NCI-H2196 treated with DMSO at 0.1 percent for 48 hours (cell line): Measurements from ENCODE around the gene FBXO42.
"Not testable (repeated sequence)": the region's sequence is repeated elsewhere in the genome, so short reads cannot be mapped to it uniquely, and the experiment has no call there.

Experiments used
- DNase-seq: peaks from one replicate; lab custom pipeline; 2025; ENCODE audit not compliant: unreplicated experiment; lab: John Stamatoyannopoulos, UW

FBXO42 gene

DNA sequence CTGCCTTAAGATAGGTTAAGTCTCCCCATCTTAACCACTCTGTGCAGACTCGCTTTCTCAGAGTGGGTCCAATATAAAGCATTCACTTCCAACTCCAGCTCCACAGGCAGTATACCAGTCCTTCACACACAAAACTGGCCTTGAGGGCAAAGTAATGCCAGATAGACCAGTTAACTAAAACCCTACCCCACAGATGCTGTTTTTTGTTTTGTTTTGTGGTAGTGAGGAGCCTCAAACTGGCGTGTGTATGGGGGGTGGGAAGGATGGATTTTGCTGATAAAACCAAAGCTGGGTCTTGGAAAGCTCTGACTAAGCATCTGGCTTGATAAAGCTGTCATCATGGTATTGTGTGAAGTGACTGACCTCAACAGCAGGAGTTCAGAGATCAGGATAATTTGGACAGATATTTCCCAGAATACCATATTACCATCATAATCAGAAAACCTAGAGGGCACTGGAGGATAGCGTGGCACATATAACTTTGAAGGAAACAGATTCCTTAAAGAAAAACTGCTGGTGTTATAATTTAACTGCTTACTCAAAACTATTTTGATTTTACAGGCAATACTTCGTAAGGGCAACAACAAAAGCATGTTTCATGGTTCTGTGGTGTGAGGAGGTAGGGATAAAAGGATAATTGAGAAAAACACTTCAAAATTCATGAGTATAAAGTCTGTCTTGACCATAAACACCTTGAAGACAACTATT lies 85.7 kb downstream of the FBXO42 start:
- DNase-seq, result no peak

DNA sequence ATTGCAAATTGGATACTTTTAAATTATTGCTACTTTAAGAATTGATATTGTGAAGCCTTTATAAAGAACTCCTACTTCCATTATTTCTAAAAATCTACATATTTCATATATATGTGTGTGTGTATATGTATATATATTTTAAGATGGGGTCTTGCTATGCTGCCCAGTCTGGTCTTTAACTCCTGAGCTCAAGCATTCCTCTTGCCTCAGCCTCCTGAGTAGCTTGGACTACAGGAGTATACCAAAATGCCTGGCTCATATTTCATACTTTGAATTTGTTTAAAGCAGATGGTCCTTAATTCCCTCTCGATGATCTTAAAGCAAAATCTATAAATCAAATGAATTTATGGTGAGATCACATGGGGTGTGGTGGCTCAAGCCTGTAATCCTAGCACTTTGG lies 90.2 kb downstream of the FBXO42 start:
- DNase-seq, result no peak

DNA sequence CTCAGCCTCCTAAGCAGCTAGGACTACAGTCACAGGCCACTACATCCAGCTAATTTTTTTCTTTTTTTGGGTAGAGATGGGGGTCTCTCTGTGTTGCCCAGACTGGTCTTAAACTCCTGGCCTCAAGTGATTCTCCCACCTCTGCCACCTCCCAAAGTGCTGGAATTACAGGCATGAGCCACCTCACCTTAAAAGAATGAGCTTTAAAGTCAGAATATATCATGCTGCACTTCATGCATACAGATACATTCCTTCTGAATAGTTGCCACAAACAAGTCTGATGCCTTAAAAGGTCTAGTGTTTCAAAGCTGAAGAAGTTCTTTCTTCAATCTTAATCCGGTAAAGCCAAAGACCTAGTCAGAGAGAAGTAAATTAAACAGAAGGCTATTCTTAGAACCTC lies 91.5 kb downstream of the FBXO42 start:
- DNase-seq, result no peak

DNA sequence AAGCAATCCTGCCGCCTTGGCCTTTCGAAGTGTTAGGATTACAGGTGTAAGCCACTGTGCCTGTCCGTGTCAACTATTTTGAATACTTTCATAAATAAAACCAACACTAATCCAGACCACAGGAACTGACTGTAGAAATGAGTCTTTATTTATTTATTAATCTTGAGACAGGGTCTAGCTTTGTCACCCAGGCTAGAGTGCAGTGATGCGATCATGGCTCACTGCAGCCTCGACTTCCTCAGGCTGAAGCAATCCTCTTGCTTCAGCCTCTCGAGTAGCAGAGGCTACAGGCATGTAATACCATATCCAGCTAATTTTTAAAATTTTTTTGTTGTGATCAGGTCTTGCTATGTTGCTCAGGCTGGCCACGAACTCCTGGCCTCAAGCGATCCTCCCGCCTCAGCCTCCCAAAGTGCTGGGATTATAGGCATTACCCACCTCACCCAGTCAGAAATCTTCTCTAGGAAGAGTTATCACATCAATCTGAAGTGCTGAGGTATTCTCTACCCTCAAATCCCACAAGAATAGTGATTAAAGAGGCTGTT lies 93.6 kb downstream of the FBXO42 start:
- no peak for DNase-seq

DNA sequence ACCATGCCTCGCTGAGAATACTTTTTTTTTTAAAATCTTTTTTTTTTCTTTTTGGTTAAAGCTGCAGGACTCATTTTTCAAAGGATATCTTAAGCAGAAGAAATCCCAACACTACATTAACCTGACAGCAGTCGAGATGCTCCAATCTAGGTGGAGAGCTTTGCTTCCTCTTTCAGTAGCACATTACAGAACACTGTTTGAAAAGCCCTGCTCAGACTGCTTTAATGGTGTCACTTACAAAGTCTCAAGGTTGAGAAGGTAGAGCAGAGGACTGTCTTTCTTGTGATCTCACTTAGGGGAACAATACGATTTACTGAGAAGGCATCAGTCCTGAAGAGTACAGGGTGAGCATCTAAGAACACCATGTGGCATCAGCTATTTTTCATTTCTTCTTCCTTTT lies 94.3 kb downstream of the FBXO42 start:
- DNase-seq, result no peak

DNA sequence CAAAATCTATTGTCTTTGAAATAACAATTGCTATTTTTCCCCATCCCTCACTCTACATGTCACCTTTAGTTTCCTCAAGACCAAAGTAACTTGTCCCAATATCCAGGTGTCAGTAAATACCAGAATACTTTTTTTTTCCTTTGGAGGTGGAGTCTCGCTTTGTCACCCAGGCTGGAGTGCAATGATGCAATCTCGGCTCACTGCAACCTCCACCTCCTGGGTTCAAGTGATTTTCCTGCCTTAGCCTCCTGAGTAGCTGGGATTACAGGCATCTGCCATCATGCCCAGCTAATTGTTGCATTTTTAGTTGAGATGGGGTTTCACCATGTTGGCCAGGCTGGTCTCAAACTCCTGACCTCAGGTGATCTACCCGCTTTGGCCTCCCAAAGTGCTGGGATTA lies 94.7 kb downstream of the FBXO42 start:
- DNase-seq, result not testable (repeated sequence)

DNA sequence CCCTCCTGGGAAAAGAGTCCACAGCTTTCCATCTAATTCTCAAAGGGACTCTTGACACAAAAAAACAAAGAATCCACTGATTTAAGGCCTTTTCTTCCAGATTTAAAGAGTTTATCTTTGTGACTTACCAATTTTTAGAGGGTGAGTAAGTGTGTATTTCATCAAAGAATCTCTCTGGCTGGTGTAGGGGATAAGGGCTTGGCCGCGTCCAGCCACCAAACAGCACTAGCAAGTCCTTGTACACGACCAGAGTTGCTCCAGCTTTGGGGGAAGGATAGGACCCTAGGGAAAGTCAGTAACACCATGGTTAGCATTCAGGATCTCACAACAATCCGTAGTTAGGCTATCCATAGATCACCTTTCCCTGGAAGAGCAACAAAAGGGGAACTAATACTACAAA lies 95.8 kb downstream of the FBXO42 start:
- no peak for DNase-seq

DNA sequence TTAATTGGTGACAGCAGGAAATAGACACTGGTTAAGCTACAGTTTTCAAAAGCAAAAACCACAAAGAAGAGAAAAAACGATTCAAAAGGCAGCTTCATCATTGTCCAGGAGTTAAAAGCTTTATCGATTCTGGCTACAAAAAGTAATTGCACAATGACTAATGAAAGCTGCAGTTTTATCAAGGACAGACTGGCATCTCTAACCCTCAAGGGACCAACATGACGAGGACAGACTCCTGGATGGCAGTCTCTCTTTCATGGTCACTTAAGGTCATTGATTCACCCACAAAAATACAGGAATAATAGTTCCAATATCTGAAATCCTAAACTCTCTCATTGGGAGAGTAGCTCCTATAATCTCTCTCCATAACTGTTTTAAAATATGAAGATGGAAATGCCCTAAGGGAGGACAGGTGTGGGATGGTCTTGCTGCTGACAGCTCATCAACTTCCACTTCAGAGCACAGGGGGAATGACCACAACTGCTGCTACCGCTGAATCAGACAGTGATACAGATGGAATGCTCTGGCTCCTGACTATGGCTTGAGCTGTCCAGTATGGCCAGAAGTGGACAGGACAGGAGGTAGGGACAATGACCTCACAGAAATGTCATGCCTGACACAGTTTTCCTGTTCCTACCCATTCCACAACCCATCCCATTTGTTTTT lies 97.9 kb downstream of the FBXO42 start:
- DNase-seq, result no peak

DNA sequence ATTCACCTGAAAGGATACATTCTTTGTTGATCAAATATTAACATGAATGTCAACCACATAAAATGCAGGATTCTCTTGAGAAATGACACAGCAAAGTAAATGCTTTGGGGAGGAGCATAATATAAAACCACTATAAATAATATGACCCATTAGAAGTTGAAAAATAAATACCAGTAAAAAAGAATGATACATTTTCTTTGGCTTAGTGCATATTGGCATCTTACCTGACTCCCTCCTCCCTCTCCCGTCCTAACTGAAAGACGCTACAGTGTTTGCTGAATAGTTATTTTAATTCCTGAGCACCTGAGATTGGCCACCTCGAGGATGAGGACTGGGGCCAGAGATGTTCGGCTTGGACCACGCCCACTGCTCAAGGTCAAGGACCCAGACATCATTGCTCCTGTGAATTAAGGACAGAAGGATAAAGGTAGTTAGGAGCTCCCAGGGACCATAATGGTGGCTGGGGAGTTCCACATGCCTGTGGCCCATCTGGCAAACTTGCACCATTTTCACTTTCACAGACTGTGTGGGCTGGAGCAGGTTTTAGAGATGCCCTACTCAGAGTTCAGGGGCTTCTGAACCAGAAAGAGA lies 98.9 kb downstream of the FBXO42 start:
- DNase-seq, result no peak

DNA sequence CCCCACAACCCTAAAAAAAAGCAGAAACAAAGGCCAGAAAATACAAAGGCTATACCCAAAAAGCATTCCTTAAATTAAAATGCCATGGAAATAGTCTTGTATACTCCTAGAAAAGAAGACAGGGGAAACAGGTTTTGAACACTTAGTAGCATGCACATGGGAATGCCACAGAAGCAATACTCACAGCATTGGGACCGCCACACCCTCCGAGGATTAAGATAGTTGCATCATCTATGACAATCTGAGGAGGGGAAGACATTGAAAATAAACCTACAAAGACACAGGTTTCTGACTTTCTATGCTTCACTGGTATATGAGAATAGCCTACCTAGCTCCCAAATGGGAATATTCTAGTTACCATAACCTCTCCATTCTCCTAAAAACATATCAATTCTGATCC lies 99.4 kb downstream of the FBXO42 start:
- no peak for DNase-seq

DNA sequence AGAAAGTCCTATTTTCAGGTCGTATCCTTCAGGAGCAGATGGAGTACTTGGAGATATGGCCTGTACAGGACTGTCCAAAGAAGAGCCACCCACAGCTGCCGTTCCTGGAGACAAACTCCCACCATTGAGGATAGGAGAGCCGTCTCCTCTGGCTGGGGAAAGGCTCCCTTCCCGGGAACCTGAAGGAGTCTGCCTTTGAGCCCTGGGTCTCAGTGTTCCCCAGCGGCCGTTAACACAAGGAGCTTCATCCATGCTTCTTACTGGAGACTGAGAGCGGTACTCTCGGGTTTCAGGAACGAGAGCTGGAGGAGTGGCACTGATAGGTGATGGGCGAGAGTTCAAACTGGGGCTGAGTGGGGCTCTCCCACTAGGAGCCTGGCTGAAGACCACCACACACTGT lies 100.9 kb downstream of the FBXO42 start:
- DNase-seq, result no peak

DNA sequence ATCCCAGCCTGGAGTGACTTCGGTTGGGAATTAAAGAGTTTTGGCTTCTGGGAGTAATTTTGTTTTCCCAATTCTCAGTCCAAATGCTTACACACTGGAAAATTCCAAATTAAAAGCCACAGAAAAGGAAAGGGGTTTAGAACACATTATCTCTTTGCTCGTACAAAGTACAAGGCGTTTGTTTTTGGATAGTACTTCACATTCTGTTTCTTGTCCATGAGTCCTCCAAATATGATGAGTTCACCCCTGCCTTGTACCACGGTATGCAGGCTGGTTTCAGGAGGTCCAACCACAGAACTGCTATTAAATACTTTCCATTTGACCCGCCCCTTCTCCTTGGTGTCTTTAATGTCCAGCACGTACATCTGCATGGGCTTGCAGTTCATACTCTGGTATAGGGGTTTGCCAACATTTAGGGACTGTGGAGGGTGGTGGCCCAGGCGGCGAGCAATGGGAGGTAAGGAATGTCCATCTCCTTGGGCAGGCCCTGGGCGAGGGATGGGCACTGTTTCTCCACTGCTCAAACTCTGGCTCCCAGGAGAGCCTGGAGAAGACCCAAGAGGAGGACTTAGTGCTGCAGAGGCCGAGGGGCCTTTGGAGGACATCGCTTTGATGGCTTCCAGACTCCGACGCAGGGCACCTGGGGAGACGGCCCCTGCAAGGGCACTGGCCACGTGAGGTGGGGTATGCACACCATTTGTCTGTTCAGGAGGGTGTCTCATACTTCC lies 101.6 kb downstream of the FBXO42 start:
- no peak for DNase-seq

DNA sequence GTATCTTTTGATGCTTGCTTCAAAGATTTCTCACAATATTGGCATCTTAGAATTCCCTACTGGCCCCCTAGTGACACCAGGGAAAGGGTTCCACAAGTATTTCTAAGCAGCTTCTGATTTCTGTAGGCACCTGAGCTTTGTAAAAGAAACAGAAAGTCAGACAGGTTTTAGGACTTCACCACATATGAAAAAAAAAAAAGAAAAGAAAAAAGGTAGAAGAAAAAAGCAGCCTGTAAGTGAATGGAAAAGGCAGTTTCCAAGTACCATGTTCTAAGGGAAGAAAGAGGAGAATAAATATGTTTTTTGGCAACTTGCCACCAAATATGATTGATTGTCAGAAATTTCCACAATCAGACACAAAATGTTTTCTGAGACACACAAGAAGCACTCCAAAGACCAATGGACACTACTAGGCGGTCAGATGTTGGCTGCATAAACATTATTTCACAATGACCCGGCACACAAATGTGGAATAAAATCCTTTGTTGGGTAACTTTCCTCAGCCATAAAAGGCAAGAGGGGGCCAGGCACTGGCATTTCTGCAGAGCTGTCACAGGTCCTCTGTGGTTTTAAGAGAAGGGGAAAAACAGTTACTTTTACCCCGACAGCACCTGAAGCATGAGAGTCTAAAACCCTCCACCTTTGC lies 102.6 kb downstream of the FBXO42 start:
- DNase-seq, result no peak

DNA sequence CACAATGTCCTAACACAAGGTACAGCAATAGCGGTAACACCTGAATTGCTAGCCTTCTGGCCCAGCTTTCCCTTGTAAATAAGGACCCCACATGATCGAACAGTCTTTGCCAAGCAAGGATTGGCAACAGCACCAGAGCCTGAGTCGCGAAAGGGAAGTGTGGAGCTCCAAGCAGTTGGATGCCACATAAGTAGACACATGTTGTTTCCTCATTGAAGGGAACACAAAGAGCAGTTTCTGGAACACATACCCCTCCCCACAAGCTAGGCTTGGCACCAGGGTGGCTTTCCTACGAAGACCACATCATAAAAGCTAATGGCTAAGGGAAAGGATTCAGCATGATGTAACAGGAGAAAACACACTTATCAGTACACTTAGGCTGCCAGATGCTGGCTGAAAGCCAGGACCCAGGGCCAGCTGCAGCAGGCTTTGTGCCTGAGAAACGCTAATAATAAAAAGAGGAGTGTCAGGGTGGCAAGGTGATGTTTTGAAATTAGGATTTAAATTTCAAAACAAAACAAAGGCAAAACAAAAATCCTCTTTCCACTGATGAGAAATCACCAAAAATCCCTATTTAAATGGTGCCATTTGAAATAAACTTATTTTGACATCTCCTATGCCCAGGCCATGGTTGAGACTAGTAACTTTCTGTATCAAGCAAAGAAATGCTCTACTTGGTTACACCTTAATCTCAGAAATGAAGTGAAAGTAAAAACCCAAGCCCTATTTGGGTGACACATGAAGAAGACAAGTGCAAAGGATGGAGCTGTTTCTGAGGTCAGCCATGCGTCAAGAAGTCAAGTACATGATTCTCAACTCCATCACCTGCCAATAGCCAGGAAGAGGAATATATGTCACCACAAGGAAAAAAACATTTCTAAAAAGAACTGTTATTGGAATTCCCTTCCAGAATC lies 103.4 kb downstream of the FBXO42 start:
- peak; percentile 89 for DNase-seq

DNA sequence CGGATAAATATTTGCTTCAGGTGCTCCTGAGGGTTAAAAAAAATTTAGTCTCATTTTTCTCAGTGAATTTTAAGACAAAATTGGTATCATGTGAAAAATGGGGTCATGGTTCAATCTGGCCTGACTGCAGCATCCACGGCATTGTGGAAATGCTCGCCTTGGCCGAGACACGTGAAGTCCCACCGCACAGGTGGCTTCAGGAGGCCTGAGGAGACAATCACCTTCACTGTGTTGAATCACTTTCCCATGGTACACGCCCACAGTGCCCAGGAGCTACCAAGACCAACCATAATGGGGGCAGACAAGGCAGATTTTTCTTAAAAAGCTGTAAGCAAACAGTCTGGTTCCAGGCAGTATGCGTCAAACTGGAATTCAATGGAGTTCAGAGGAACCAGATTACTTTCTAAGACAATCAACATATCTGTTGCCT lies 104.3 kb downstream of the FBXO42 start:
- no peak for DNase-seq

DNA sequence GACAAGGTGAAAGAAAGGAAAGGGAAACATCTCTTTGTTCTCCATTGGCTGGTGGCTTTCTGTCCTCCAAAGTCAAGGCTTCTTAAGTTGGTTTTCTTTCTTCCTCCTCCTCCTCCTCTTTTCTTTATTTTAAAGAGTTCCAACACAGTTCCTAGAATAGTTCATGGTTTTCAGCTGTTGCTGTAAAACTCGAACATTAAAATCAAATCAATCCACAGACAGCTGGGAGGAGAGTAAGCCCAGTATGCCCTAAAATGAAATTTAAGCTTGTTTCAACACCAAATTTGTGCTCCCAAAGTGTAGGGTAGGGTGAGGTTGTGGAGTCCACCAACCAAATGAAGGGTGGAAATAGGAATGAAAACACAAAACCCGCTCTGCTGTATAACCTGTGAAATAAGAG lies 104.8 kb downstream of the FBXO42 start:
- no peak for DNase-seq

DNA sequence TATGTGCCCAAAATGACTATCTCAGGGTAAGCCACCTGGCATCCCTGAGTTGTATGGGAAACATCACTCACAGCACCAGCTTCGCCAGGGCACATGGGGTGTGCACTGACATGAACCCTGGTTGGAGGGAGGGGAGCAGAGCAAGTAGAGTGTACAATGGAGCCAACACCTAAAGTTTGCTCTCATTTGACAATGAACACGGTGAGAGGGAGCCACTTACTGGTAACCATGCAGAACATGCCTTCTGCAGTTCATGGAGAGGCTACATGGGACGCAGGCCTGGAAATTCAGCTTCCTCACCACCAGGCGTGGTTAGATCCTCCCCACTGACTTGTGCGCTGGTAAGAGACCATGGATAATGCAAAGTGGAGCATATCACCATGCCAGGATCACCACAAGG lies 105.3 kb downstream of the FBXO42 start:
- DNase-seq, result no peak

DNA sequence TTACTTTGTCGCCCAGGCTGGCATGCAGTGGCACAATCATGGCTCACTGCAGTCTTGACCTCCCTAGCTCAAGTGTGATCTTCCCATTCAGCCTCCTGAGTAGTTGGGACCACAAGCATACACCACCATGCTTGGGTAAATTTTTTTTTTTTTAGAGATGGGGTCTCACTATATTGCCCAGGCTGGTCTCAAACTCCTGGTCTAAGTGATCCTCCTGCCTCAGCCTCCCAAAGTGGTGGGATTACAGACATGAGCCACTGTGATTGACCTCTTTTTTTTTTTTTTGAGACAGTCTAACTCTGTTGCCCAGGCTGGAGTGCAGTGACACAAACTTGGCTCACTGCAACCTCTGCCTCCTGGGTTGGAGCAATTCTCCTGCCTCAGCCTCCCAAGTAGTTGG lies 106.0 kb downstream of the FBXO42 start:
- DNase-seq, result not testable (repeated sequence)

DNA sequence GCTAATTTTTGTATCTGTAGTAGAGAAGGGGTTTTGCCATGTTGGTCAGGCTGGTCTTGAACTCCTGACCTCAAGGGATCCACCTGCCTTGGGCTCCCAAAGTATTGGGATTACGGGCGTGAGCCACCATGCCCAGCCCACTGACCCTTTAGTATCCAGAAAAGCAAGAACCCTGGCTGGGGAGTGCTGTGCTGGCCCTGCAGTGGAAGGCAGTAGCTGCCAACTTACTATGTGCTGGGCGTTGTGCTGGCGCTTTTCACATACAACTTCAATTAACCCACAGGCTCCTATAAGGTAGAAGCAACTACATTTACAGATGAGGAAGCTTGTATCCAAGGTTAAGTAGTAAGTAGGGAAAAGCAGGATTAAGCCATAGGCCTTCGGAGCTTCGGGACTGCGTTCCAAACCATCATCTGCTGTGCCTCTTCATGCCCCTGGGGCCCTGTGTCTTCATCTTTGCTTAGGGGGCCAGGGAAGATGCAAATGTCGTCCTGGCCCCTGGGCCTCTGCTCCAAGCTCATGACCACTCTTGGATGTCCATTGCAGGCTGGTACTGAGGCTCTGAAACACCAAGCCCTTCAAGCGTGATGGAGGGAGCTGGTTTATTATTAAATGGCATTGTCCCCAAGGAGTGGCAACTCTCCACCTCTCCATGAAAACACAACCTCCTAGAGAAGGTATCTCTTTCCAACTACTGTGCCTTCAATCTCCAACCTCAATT lies 106.6 kb downstream of the FBXO42 start:
- no peak for DNase-seq
